K562 (cell line): Measurements from ENCODE around the gene UMAD1. TPM values are rescaled to one million over a fixed set of nuclear protein-coding genes. Genes with fewer than 3 reads are reported as not detected.

Experiments
- CBFA2T3 ChIP-seq: fragments of 450-650 bp; IDR thresholded peaks from 2 replicates; pipeline ENCODE4 v1.6.1; 2017
- SMARCE1 ChIP-seq: fragments of 450-650 bp; IDR thresholded peaks from 2 replicates; pipeline ENCODE4 v1.7.1; 2016; ENCODE audit warnings: mild to moderate bottlenecking
- SOX6 ChIP-seq: fragments of 450-650 bp; IDR thresholded peaks from 2 replicates; pipeline ENCODE4 v1.6.1; 2014; ENCODE audit warnings: mild to moderate bottlenecking
- polyA plus RNA-seq, 8 experiments: library from polyadenylated mRNA; depleted of rRNA in 4 of 8; stranded (reverse) in 5 of 8; unstranded in 3 of 8; fragments of >200 nt; fragmentation: Nextera tagmentation in 2 of 8; fragmentation: Illumina TruSeq in 1 of 8; extraction: Ambion mirVana in 2 of 8; extraction: Trizol in 1 of 8; gene quantifications; 2 replicates each; pipeline versions ENCODE4 v1.2.1 to v1.2.3, GENCODE V29; 2011 to 2014; ENCODE audit warnings: inconsistent platforms in 1 of 8, missing spikeins in 1 of 8
- total RNA-seq, 7 experiments: library from RNA; depleted of rRNA in 6 of 7; stranded (reverse); fragments of >200 nt in 6 of 7; fragmentation: Illumina TruSeq in 2 of 7; extraction: Trizol in 2 of 7; gene quantifications; 2 replicates each; pipeline versions ENCODE4 v1.2.1 to v1.2.3, GENCODE V29; 2011 to 2021; ENCODE audit warnings: low replicate concordance in 1 of 7
- TF ChIP-seq, protein P1 (sequence below), 2 experiments: fragments of 450-650 bp in 1 of 2; sonication (generic) in 1 of 2; formaldehyde crosslinking in 1 of 2; IDR thresholded peaks; 2 replicates each; pipeline versions ENCODE4 v1.7.1 to v1.9.0; 2016 to 2022; ENCODE audit warnings: inconsistent platforms in 1 of 2, mild to moderate bottlenecking in 1 of 2, missing genetic modification reagents in 1 of 2
- TF ChIP-seq, protein P2 (sequence below): fragments of 450-650 bp; conservative IDR thresholded peaks from 2 replicates; pipeline ENCODE4 v1.6.1; 2016; ENCODE audit warnings: missing genetic modification characterization, low read depth, mild to moderate bottlenecking, control low read depth, missing compliant biosample characterization

The UMAD1 gene
- total and polyA plus RNA-seq, 9 of the 15 experiments (the other 6 are each of a cell fraction or from before 2014, with no cell fraction given): 9.0 to 26.7 (median 13.3) TPM

DNA sequence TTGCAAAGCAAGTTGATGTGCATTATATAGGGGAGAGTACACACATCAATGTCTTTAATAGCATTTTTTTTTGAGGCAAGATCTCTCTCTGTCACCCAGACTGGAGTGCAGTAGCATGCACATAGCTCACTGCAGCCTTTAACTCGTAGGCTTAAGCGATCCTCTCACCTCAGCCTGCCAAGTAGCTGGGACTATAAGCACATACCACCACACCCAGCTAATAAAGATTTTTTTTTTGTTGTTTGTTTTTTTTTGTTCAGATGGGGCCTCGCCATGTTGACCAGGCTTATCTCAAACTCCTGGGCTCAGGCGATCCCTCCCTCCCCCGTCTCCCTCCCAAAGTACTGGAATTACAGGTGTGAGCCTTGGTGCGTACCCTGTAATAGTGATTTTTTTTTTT, 1.5 kb downstream of the UMAD1 start (continued):
- TF ChIP-seq, protein P1, sequence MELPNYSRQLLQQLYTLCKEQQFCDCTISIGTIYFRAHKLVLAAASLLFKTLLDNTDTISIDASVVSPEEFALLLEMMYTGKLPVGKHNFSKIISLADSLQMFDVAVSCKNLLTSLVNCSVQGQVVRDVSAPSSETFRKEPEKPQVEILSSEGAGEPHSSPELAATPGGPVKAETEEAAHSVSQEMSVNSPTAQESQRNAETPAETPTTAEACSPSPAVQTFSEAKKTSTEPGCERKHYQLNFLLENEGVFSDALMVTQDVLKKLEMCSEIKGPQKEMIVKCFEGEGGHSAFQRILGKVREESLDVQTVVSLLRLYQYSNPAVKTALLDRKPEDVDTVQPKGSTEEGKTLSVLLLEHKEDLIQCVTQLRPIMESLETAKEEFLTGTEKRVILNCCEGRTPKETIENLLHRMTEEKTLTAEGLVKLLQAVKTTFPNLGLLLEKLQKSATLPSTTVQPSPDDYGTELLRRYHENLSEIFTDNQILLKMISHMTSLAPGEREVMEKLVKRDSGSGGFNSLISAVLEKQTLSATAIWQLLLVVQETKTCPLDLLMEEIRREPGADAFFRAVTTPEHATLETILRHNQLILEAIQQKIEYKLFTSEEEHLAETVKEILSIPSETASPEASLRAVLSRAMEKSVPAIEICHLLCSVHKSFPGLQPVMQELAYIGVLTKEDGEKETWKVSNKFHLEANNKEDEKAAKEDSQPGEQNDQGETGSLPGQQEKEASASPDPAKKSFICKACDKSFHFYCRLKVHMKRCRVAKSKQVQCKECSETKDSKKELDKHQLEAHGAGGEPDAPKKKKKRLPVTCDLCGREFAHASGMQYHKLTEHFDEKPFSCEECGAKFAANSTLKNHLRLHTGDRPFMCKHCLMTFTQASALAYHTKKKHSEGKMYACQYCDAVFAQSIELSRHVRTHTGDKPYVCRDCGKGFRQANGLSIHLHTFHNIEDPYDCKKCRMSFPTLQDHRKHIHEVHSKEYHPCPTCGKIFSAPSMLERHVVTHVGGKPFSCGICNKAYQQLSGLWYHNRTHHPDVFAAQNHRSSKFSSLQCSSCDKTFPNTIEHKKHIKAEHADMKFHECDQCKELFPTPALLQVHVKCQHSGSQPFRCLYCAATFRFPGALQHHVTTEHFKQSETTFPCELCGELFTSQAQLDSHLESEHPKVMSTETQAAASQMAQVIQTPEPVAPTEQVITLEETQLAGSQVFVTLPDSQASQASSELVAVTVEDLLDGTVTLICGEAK (IDR thresholded peaks at IDR 0.05): peak; percentile 77
- TF ChIP-seq, protein P1 (CRISPR knock-in tag; IDR thresholded peaks at IDR 0.05): no peak
- 0 out of 2 replicates have a peak, but pooled peaks have one; percentile 23 for TF ChIP-seq SMARCE1
- TF ChIP-seq SOX6: peak; percentile 9; the same call in 1 of the 2 replicates
- peak; percentile 46; the same call in 1 of the 2 replicates for TF ChIP-seq CBFA2T3
- TF ChIP-seq, protein P2, sequence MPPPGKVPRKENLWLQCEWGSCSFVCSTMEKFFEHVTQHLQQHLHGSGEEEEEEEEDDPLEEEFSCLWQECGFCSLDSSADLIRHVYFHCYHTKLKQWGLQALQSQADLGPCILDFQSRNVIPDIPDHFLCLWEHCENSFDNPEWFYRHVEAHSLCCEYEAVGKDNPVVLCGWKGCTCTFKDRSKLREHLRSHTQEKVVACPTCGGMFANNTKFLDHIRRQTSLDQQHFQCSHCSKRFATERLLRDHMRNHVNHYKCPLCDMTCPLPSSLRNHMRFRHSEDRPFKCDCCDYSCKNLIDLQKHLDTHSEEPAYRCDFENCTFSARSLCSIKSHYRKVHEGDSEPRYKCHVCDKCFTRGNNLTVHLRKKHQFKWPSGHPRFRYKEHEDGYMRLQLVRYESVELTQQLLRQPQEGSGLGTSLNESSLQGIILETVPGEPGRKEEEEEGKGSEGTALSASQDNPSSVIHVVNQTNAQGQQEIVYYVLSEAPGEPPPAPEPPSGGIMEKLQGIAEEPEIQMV (tag): no peak
